ENCODE measurements around the gene NDFIP1.

Gene NDFIP1

GRCh38 chr5:142192286-142193113, 83.9 kb downstream of the NDFIP1 start:
- no peak for DNase-seq

GRCh38 chr5:142193114-142193428, 84.5 kb downstream of the NDFIP1 start:
- no peak for DNase-seq

GRCh38 chr5:142197098-142197497, 88.5 kb downstream of the NDFIP1 start:
- no peak for DNase-seq

GRCh38 chr5:142197781-142198180, 89.2 kb downstream of the NDFIP1 start:
- no peak for DNase-seq

GRCh38 chr5:142199388-142199787, 90.8 kb downstream of the NDFIP1 start:
- no peak for DNase-seq

GRCh38 chr5:142200387-142200786, 91.8 kb downstream of the NDFIP1 start:
- DNase-seq, result no peak

GRCh38 chr5:142201471-142201887, 92.9 kb downstream of the NDFIP1 start:
- DNase-seq, result no peak

GRCh38 chr5:142202282-142202681, 93.7 kb downstream of the NDFIP1 start:
- no peak for DNase-seq
